H9 (cell line): Measurements from ENCODE around the gene ERN1. TPM values are rescaled to one million over a fixed set of nuclear protein-coding genes. Genes with fewer than 3 reads are reported as not detected.

Source experiments
- DNase-seq: peaks from one replicate; pipeline ENCODE4 v3.0.0-alpha.2; 2017
- H2AFZ ChIP-seq: one replicate; pipeline ENCODE4 v1.6.1; 2013; ENCODE audit warnings: mild to moderate bottlenecking, low read length, control low read depth, moderate library complexity
- H2AK5ac ChIP-seq: 2 replicates; pipeline ENCODE4 v1.6.1; 2013; ENCODE audit warnings: low read length, control low read depth, mixed read lengths; ENCODE audit not compliant: insufficient read length
- H2BK120ac ChIP-seq: one replicate; pipeline ENCODE4 v1.6.1; 2013; ENCODE audit warnings: low read depth, mild to moderate bottlenecking, low read length, control low read depth, inconsistent platforms; ENCODE audit not compliant: poor library complexity, severe bottlenecking
- H2BK12ac ChIP-seq: 2 replicates; pipeline ENCODE4 v1.6.1; 2013; ENCODE audit warnings: low read length, control low read depth, mixed read lengths, low read depth; ENCODE audit not compliant: insufficient read length
- H2BK15ac ChIP-seq: 2 replicates; pipeline ENCODE4 v1.6.1; 2013; ENCODE audit warnings: low read depth, low read length, control low read depth
- H2BK20ac ChIP-seq: one replicate; pipeline ENCODE4 v1.6.1; 2013; ENCODE audit warnings: low read depth, mild to moderate bottlenecking, low read length, control low read depth, inconsistent platforms; ENCODE audit not compliant: poor library complexity, severe bottlenecking
- H2BK5ac ChIP-seq: 2 replicates; pipeline ENCODE4 v1.6.1; 2013; ENCODE audit warnings: low read length, control low read depth, mixed read lengths; ENCODE audit not compliant: insufficient read length
- H3K14ac ChIP-seq: 2 replicates; pipeline ENCODE4 v1.6.1; 2013; ENCODE audit warnings: low read length, control low read depth; ENCODE audit not compliant: insufficient read depth
- H3K18ac ChIP-seq: 2 replicates; pipeline ENCODE4 v1.6.1; 2013; ENCODE audit warnings: low read depth, mild to moderate bottlenecking, mixed read lengths, low read length, control low read depth; ENCODE audit not compliant: insufficient read length
- H3K23ac ChIP-seq: 2 replicates; pipeline ENCODE4 v1.6.1; 2013; ENCODE audit warnings: low read length, control low read depth, mixed read lengths, low read depth; ENCODE audit not compliant: insufficient read length
- H3K23me2 ChIP-seq: 2 replicates; pipeline ENCODE4 v1.6.1; 2013; ENCODE audit warnings: low read depth, mild to moderate bottlenecking, mixed read lengths, low read length, control low read depth; ENCODE audit not compliant: insufficient read length, poor library complexity, severe bottlenecking
- H3K27ac ChIP-seq: 2 replicates; pipeline ENCODE4 v1.5.1; 2013; ENCODE audit warnings: low read length, control low read depth, mixed read lengths, low read depth; ENCODE audit not compliant: insufficient read length
- H3K27me3 ChIP-seq: 2 replicates; pipeline ENCODE4 v1.6.1; 2013; ENCODE audit warnings: low read length, control low read depth, inconsistent platforms; ENCODE audit not compliant: insufficient read depth
- H3K4ac ChIP-seq: 2 replicates; pipeline ENCODE4 v1.6.1; 2013; ENCODE audit warnings: low read depth, mild to moderate bottlenecking, control low read depth, inconsistent platforms, low read length, moderate library complexity
- H3K4me1 ChIP-seq: 2 replicates; pipeline ENCODE4 v1.6.1; 2013; ENCODE audit warnings: low read length, control low read depth, inconsistent platforms; ENCODE audit not compliant: insufficient read depth
- H3K4me2 ChIP-seq: 2 replicates; pipeline ENCODE4 v1.6.1; 2013; ENCODE audit warnings: low read length, control low read depth, mixed read lengths; ENCODE audit not compliant: insufficient read length, insufficient read depth
- H3K56ac ChIP-seq: 2 replicates; pipeline ENCODE4 v1.6.1; 2013; ENCODE audit warnings: low read depth, mild to moderate bottlenecking, mixed read lengths, low read length, control low read depth; ENCODE audit not compliant: insufficient read length
- H3K79me1 ChIP-seq: 2 replicates; pipeline ENCODE4 v1.6.1; 2013; ENCODE audit warnings: low read depth, mild to moderate bottlenecking, moderate library complexity, low read length, control low read depth, inconsistent platforms; ENCODE audit not compliant: insufficient read depth, poor library complexity, severe bottlenecking
- H3K79me2 ChIP-seq: 2 replicates; pipeline ENCODE4 v1.6.1; 2013; ENCODE audit warnings: low read length, control low read depth, inconsistent platforms; ENCODE audit not compliant: insufficient read depth
- H3K9ac ChIP-seq: 2 replicates; pipeline ENCODE4 v1.6.1; 2013; ENCODE audit warnings: low read length, control low read depth, mixed read lengths; ENCODE audit not compliant: insufficient read length; ENCODE audit errors: extremely low read depth
- H3K9me3 ChIP-seq: one replicate; pipeline ENCODE4 v1.6.1; 2013; ENCODE audit warnings: low read depth, low read length, inconsistent platforms; ENCODE audit not compliant: control insufficient read depth
- H3T11ph ChIP-seq: one replicate; pipeline ENCODE4 v1.6.1; 2013; ENCODE audit warnings: mild to moderate bottlenecking, low read length, control low read depth, inconsistent platforms
- H4K20me1 ChIP-seq: one replicate; pipeline ENCODE4 v1.6.1; 2013; ENCODE audit not compliant: control insufficient read depth, insufficient read length, insufficient read depth
- H4K5ac ChIP-seq: 2 replicates; pipeline ENCODE4 v1.6.1; 2013; ENCODE audit warnings: low read depth, mild to moderate bottlenecking, mixed read lengths, low read length, control low read depth; ENCODE audit not compliant: insufficient read length
- H4K8ac ChIP-seq: replicated peaks from 2 replicates; pipeline ENCODE4 v1.6.1; 2013; ENCODE audit warnings: low read length, control low read depth, mixed read lengths, low read depth; ENCODE audit not compliant: insufficient read length
- H4K91ac ChIP-seq: 2 replicates; pipeline ENCODE4 v1.6.1; 2013; ENCODE audit warnings: low read depth, mild to moderate bottlenecking, moderate library complexity, mixed read lengths, low read length, control low read depth; ENCODE audit not compliant: insufficient read length
- H3K27ac Mint-ChIP-seq, 3 experiments: 2 replicates in 2 of 3; 3 replicates in 1 of 3; pipeline ENCODE4 v1.8.0; 2020 to 2021; ENCODE audit warnings: mixed read lengths in 3 of 3, mild to moderate bottlenecking in 1 of 3, moderate library complexity in 1 of 3
- H3K27me3 Mint-ChIP-seq: 2 replicates; pipeline ENCODE4 v1.8.0; 2021; ENCODE audit warnings: low read depth, mild to moderate bottlenecking, moderate library complexity, mixed read lengths
- H3K36me3 Mint-ChIP-seq, 3 experiments: 2 replicates in 2 of 3; 3 replicates in 1 of 3; pipeline ENCODE4 v1.8.0; 2020 to 2021; ENCODE audit warnings: low read depth in 3 of 3, mixed read lengths in 3 of 3; ENCODE audit not compliant: insufficient read depth in 1 of 3
- H3K4me1 Mint-ChIP-seq, 2 experiments: 2 replicates each; pipeline ENCODE4 v1.8.0; 2020; ENCODE audit warnings: mixed read lengths in 2 of 2
- H3K4me3 Mint-ChIP-seq, 2 experiments: 2 replicates in 1 of 2; 3 replicates in 1 of 2; pipeline ENCODE4 v1.8.0; 2020 to 2021; ENCODE audit warnings: mild to moderate bottlenecking in 2 of 2, mixed read lengths in 2 of 2, moderate library complexity in 1 of 2
- H3K9me3 Mint-ChIP-seq, 2 experiments: 2 replicates in 1 of 2; 3 replicates in 1 of 2; pipeline ENCODE4 v1.8.0; 2020; ENCODE audit warnings: mild to moderate bottlenecking in 2 of 2, mixed read lengths in 2 of 2, moderate library complexity in 1 of 2
- CTCF ChIP-seq: fragments of 200-600 bp; sonication (generic); conservative IDR thresholded peaks from 3 replicates; pipeline ENCODE4 v1.8.0; 2021; ENCODE audit warnings: antibody characterized with exemption, mild to moderate bottlenecking
- WGBS: extraction: QIAGEN DNeasy Blood & Tissue Kit; methylation state at CpG from one replicate; pipeline ENCODE4 v1.1.7; 2013; ENCODE audit warnings: missing lambda C conversion rate, low lambda C conversion rate, mixed read lengths; ENCODE audit not compliant: insufficient read length; ENCODE audit errors: extremely low coverage; 5-methylcytosine and 5-hydroxymethylcytosine counted together
- total RNA-seq: library from RNA; stranded (reverse); gene quantifications from 2 replicates; pipeline ENCODE4 v1.2.1, GENCODE V29; 2021

ERN1 gene
- total RNA-seq, 1 experiment from 2014 or later = 5.0 TPM

DNA sequence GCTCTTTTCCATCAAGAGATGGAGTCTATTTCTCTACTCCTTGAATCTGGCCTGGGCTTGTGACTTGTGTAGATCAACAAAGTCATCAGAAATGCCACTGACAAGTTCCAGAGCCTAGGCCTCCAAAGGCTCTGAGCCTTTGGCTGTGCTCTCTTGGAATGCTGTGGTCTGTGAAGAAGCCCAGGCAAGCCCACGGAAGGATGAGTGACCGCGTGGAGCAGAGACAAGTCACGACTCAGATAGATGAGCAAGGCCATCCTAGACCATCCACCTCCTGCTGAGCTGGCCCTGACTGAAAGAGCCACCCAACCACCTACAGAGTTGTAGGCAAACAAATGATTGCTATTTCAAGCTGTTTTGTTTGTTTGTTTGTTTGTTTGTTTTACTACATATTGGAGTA, 97.9 kb downstream of the ERN1 start:
- WGBS = no CpG with 5 or more reads among the region's 4 CpGs
- H3K23me2 ChIP-seq = no peaks in the 10 kb centered on the region
- H2BK120ac ChIP-seq = no peak overlapping the region
- no peak overlapping the region for H3K18ac ChIP-seq
- H3K14ac ChIP-seq = no peak overlapping the region
- H3K4me2 ChIP-seq = no peak overlapping the region
- no peaks in the 10 kb centered on the region for H3K79me1 ChIP-seq
- no peak overlapping the region for H2BK12ac ChIP-seq
- no peak overlapping the region for H2BK20ac ChIP-seq
- no peaks in the 10 kb centered on the region for H4K20me1 ChIP-seq
- H2BK15ac ChIP-seq = no peak overlapping the region
- Mint-ChIP-seq H3K36me3 (no peaks in the 10 kb centered on the region), H3K4me1 (peaks cover 4 to 8% of the 10 kb centered on the region in 2 experiments; a peak in 3 of 4 replicates), H3K27me3 (peaks cover 4% of the 10 kb centered on the region; the same call in 1 of the 2 replicates), H3K27ac (no peak overlapping the region), H3K9me3 (no peaks in the 10 kb centered on the region), H3K4me3 (no peak overlapping the region)
- H4K91ac ChIP-seq = no peak overlapping the region
- no peak overlapping the region for H2BK5ac ChIP-seq
- H3T11ph ChIP-seq = no peak overlapping the region
- H3K9me3 ChIP-seq = no peaks in the 10 kb centered on the region
- H3K27ac ChIP-seq = no peak overlapping the region
- no peak overlapping the region for H3K56ac ChIP-seq
- H3K23ac ChIP-seq = no peak overlapping the region
- no peaks in the 10 kb centered on the region for H3K4me1 ChIP-seq
- H4K8ac ChIP-seq = no peak overlapping the region
- no peak overlapping the region for H2AK5ac ChIP-seq
- H3K9ac ChIP-seq = no peak overlapping the region
- no peak overlapping the region for H4K5ac ChIP-seq
- H2AFZ ChIP-seq = no peak overlapping the region
- no peak for TF ChIP-seq CTCF
- H3K27me3 ChIP-seq = no peaks in the 10 kb centered on the region
- no peak overlapping the region for H3K4ac ChIP-seq
- H3K79me2 ChIP-seq = no peaks in the 10 kb centered on the region
- peak; percentile 28 for DNase-seq
